ENCODE data around the gene TUBGCP2. TPM values are rescaled to one million over a fixed set of nuclear protein-coding genes. Genes with fewer than 3 reads are reported as not detected.

TUBGCP2 gene
- total RNA-seq, 1 experiment from 2014 or later: 52.4 TPM

GRCh38 chr10:133354672-133355240, 46.1 kb upstream of the TUBGCP2 start:
- Histone ChIP-seq H2BK12ac (ENCODE audit: insufficient read length, low read depth, low read length) (no peak overlapping the region), H3K79me1 (ENCODE audit: insufficient read depth, low read depth, low read length, poor library complexity, severe bottlenecking) (no peaks in the 10 kb centered on the region), H3K9me3 (ENCODE audit: control insufficient read depth, low read depth, low read length) (no peaks in the 10 kb centered on the region), H3K23ac (ENCODE audit: insufficient read length, low read depth, low read length) (no peak overlapping the region), H3K18ac (ENCODE audit: insufficient read length, low read depth, low read length) (no peak overlapping the region), H3K56ac (ENCODE audit: insufficient read length, low read depth, low read length) (no peak overlapping the region), H3K79me2 (ENCODE audit: insufficient read depth, low read length) (no peaks in the 10 kb centered on the region), H2AFZ (ENCODE audit: low read length) (no peak overlapping the region), H3K4me1 (ENCODE audit: insufficient read depth, low read length) (no peaks in the 10 kb centered on the region), H2BK120ac (ENCODE audit: low read depth, low read length, poor library complexity, severe bottlenecking) (no peak overlapping the region), H3T11ph (ENCODE audit: low read length) (no peak overlapping the region), H2BK20ac (ENCODE audit: low read depth, low read length, poor library complexity, severe bottlenecking) (no peak overlapping the region), H2BK15ac (ENCODE audit: low read depth, low read length) (no peak overlapping the region), H4K8ac (replicated peaks; ENCODE audit: insufficient read length, low read depth, low read length) (no peak overlapping the region), H3K23me2 (ENCODE audit: insufficient read length, low read depth, low read length, poor library complexity, severe bottlenecking) (no peaks in the 10 kb centered on the region), H3K4ac (ENCODE audit: low read depth, low read length) (no peak overlapping the region), H3K4me2 (ENCODE audit: insufficient read depth, insufficient read length, low read length) (no peak overlapping the region), H3K27ac (ENCODE audit: insufficient read length, low read depth, low read length) (no peak overlapping the region), H4K20me1 (ENCODE audit: control insufficient read depth, insufficient read depth, insufficient read length) (no peaks in the 10 kb centered on the region), H3K14ac (ENCODE audit: insufficient read depth, low read length) (no peak overlapping the region; the same call in 1 of the 2 replicates), H2BK5ac (ENCODE audit: insufficient read length, low read length) (no peak overlapping the region), H3K9ac (ENCODE audit: extremely low read depth, insufficient read length, low read length) (no peak overlapping the region), H2AK5ac (ENCODE audit: insufficient read length, low read length) (no peak overlapping the region), H4K5ac (ENCODE audit: insufficient read length, low read depth, low read length) (no peak overlapping the region), H4K91ac (ENCODE audit: insufficient read length, low read depth, low read length) (no peak overlapping the region), H3K27me3 (ENCODE audit: insufficient read depth, low read length) (no peaks in the 10 kb centered on the region)
- H3K4me3 Mint-ChIP-seq: no peak overlapping the region
- WGBS (ENCODE audit: extremely low coverage, insufficient read length, low lambda C conversion rate): no CpG with 5 or more reads among the region's 14 CpGs
- peaks cover 0 to 3% (median 3%) of the 10 kb centered on the region in 3 experiments; a peak in 1 of 7 replicates for H3K36me3 Mint-ChIP-seq (ENCODE audit: insufficient read depth in 1 of 3, low read depth in 3 of 3)
- no peak for DNase-seq
- peaks cover 2 to 8% of the 10 kb centered on the region in 2 experiments; a peak in 2 of 4 replicates for H3K4me1 Mint-ChIP-seq
- no peaks in the 10 kb centered on the region for H3K9me3 Mint-ChIP-seq
- no peak overlapping the region for H3K27ac Mint-ChIP-seq
- TF ChIP-seq CTCF (conservative IDR thresholded peaks at IDR 0.05): no peak
- peaks cover 11% of the 10 kb centered on the region for H3K27me3 Mint-ChIP-seq (ENCODE audit: low read depth)

Data from H9 (cell line).